Suprapubic skin (tissue), 4 donors: Measurements from ENCODE around the gene IL5.

Source experiments
- EP300 ChIP-seq: sonication (generic); formaldehyde crosslinking; IDR thresholded peaks from one replicate; pipeline ENCODE4 v1.6.1; 2017; ENCODE audit warnings: antibody characterized with exemption
- POLR2A ChIP-seq, 2 donors: fragments of 450-650 bp; IDR thresholded peaks; one replicate each; pipeline ENCODE4 v1.6.1; 2017; ENCODE audit warnings: antibody characterized with exemption in 2 of 2, mild to moderate bottlenecking in 2 of 2, moderate library complexity in 2 of 2
- POLR2AphosphoS5 ChIP-seq, 3 donors: sonication (generic); formaldehyde crosslinking; IDR thresholded peaks; one replicate each; pipeline ENCODE4 v1.6.1; 2017; ENCODE audit warnings: antibody characterized with exemption in 3 of 3
- TF ChIP-seq, protein P1 (sequence below), 2 donors: fragments of 200-600 bp in 1 of 2; fragments of 450-650 bp in 1 of 2; sonication (generic) in 1 of 2; IDR thresholded peaks; one replicate each; pipeline ENCODE4 v1.5.1; 2016 to 2019; ENCODE audit warnings: antibody characterized with exemption in 2 of 2, mild to moderate bottlenecking in 1 of 2, moderate library complexity in 1 of 2

DNA sequence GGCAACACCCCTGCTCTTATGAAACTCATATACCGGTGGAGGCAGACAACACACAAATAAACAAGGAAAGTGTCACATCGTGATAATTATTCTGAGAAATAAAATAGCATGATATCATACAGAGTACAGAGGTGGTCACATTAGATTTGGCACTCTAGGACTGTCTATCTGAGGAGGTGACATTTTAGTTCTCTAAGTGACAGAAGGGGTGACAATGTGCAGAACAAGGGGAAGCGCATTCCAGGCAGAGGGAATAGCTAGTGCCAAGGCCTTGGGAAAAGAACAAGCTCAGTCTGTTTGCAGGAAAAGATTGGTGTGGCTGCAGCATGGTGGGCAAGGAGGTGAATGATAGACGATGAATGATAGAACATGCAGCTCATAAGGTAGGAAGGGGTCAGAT, 40.1 kb downstream of the IL5 start:
- TF ChIP-seq EP300 (no peak), POLR2A (IDR thresholded peaks at IDR 0.05) (no peak), POLR2AphosphoS5 (IDR thresholded peaks at IDR 0.05) (no peak)
- TF ChIP-seq, protein P1, sequence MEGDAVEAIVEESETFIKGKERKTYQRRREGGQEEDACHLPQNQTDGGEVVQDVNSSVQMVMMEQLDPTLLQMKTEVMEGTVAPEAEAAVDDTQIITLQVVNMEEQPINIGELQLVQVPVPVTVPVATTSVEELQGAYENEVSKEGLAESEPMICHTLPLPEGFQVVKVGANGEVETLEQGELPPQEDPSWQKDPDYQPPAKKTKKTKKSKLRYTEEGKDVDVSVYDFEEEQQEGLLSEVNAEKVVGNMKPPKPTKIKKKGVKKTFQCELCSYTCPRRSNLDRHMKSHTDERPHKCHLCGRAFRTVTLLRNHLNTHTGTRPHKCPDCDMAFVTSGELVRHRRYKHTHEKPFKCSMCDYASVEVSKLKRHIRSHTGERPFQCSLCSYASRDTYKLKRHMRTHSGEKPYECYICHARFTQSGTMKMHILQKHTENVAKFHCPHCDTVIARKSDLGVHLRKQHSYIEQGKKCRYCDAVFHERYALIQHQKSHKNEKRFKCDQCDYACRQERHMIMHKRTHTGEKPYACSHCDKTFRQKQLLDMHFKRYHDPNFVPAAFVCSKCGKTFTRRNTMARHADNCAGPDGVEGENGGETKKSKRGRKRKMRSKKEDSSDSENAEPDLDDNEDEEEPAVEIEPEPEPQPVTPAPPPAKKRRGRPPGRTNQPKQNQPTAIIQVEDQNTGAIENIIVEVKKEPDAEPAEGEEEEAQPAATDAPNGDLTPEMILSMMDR (IDR thresholded peaks at IDR 0.05), result no peak
